Muscle layer of colon (tissue), 2 donors: ENCODE measurements around the gene UBTD2.
"Not testable (repeated sequence)": the region's sequence is repeated elsewhere in the genome, so short reads cannot be mapped to it uniquely, and the experiment has no call there.

Experiments used
- H3K27ac ChIP-seq: one replicate; pipeline ENCODE4 v1.7.0; 2013; ENCODE audit warnings: low read depth, mild to moderate bottlenecking, low read length, moderate library complexity
- H3K27me3 ChIP-seq, 2 donors: one replicate each; pipeline ENCODE4 v1.7.0; 2013; ENCODE audit warnings: low read length in 2 of 2, mild to moderate bottlenecking in 2 of 2; ENCODE audit not compliant: insufficient read depth in 2 of 2, control insufficient read depth in 1 of 2
- H3K36me3 ChIP-seq: one replicate; pipeline ENCODE4 v1.7.0; 2013; ENCODE audit warnings: mild to moderate bottlenecking, low read length; ENCODE audit not compliant: insufficient read depth
- H3K4me1 ChIP-seq: one replicate; pipeline ENCODE4 v1.7.0; 2013; ENCODE audit warnings: mild to moderate bottlenecking, low read length; ENCODE audit not compliant: insufficient read depth
- H3K4me3 ChIP-seq, 2 donors: one replicate each; pipeline ENCODE4 v1.7.0; 2013; ENCODE audit warnings: low read length in 2 of 2, low read depth in 1 of 2, mild to moderate bottlenecking in 1 of 2, moderate library complexity in 1 of 2
- H3K9ac ChIP-seq: one replicate; pipeline ENCODE4 v1.7.0; 2013; ENCODE audit warnings: low read length
- H3K9me3 ChIP-seq: one replicate; pipeline ENCODE4 v1.7.0; 2013; ENCODE audit warnings: mild to moderate bottlenecking, low read length
- donor health status: abdominal sarcoma.
- donor health status: Adenocarcinoma of cecum.

Gene UBTD2

GRCh38 chr5:172311026-172311425 is 27.5 kb upstream of the UBTD2 start:
- Histone ChIP-seq H3K4me1 (no peaks in the 10 kb centered on the region), H3K9me3 (no peaks in the 10 kb centered on the region), H3K9ac (no peak overlapping the region), H3K4me3 (no peak overlapping the region), H3K36me3 (no peaks in the 10 kb centered on the region), H3K27ac (no peak overlapping the region), H3K27me3 (no peaks in the 10 kb centered on the region)

GRCh38 chr5:172305380-172305779 is 21.8 kb upstream of the UBTD2 start:
- no peaks in the 10 kb centered on the region for H3K27me3 ChIP-seq
- no peak overlapping the region for H3K9ac ChIP-seq
- H3K4me3 ChIP-seq, result no peak overlapping the region
- no peaks in the 10 kb centered on the region for H3K36me3 ChIP-seq
- H3K4me1 ChIP-seq, result no peaks in the 10 kb centered on the region
- no peak overlapping the region for H3K27ac ChIP-seq
- no peaks in the 10 kb centered on the region for H3K9me3 ChIP-seq

GRCh38 chr5:172303572-172304335 is 20.2 kb upstream of the UBTD2 start:
- Histone ChIP-seq H3K27me3 (no peaks in the 10 kb centered on the region), H3K4me3 (no peak overlapping the region), H3K4me1 (no peaks in the 10 kb centered on the region), H3K9me3 (no peaks in the 10 kb centered on the region), H3K27ac (no peak overlapping the region), H3K36me3 (no peaks in the 10 kb centered on the region), H3K9ac (no peak overlapping the region)

GRCh38 chr5:172303162-172303561 is 19.6 kb upstream of the UBTD2 start:
- H3K4me1 ChIP-seq, result no peaks in the 10 kb centered on the region
- H3K27me3 ChIP-seq, result no peaks in the 10 kb centered on the region
- no peak overlapping the region for H3K9ac ChIP-seq
- no peak overlapping the region for H3K4me3 ChIP-seq
- no peak overlapping the region for H3K27ac ChIP-seq
- no peaks in the 10 kb centered on the region for H3K9me3 ChIP-seq
- no peaks in the 10 kb centered on the region for H3K36me3 ChIP-seq

- no peaks in the 10 kb centered on the region for H3K36me3 ChIP-seq
Observed at GRCh38 chr5:172302047-172302710, 18.6 kb upstream of the UBTD2 start.

GRCh38 chr5:172299916-172300439 is 16.4 kb upstream of the UBTD2 start:
- Histone ChIP-seq H3K4me1 (no peaks in the 10 kb centered on the region), H3K9ac (no peak overlapping the region), H3K36me3 (no peaks in the 10 kb centered on the region), H3K27ac (no peak overlapping the region), H3K9me3 (no peaks in the 10 kb centered on the region), H3K27me3 (no peaks in the 10 kb centered on the region), H3K4me3 (no peak overlapping the region)

More at GRCh38 chr5:172302047-172302710, 18.6 kb upstream of the UBTD2 start:
- H3K27me3 ChIP-seq, result no peaks in the 10 kb centered on the region
- no peaks in the 10 kb centered on the region for H3K4me1 ChIP-seq
- no peak overlapping the region for H3K9ac ChIP-seq
- H3K9me3 ChIP-seq, result no peaks in the 10 kb centered on the region
- no peak overlapping the region for H3K27ac ChIP-seq
- no peak overlapping the region for H3K4me3 ChIP-seq

GRCh38 chr5:172294831-172295230 is 11.3 kb upstream of the UBTD2 start:
- H3K9me3 ChIP-seq, result no peaks in the 10 kb centered on the region
- no peaks in the 10 kb centered on the region for H3K27me3 ChIP-seq
- H3K9ac ChIP-seq, result no peak overlapping the region

GRCh38 chr5:172293745-172294342 is 10.3 kb upstream of the UBTD2 start:
- Histone ChIP-seq H3K27me3 (no peaks in the 10 kb centered on the region), H3K9ac (no peak overlapping the region), H3K4me1 (no peaks in the 10 kb centered on the region), H3K9me3 (no peaks in the 10 kb centered on the region), H3K27ac (no peak overlapping the region), H3K4me3 (no peak overlapping the region), H3K36me3 (no peaks in the 10 kb centered on the region)

More at GRCh38 chr5:172294831-172295230, 11.3 kb upstream of the UBTD2 start:
- Histone ChIP-seq H3K36me3 (no peaks in the 10 kb centered on the region), H3K4me1 (no peaks in the 10 kb centered on the region), H3K4me3 (no peak overlapping the region), H3K27ac (no peak overlapping the region)

GRCh38 chr5:172293054-172293744 is 9.6 kb upstream of the UBTD2 start:
- Histone ChIP-seq H3K4me1 (no peaks in the 10 kb centered on the region), H3K4me3 (no peak overlapping the region), H3K36me3 (no peaks in the 10 kb centered on the region), H3K27ac (no peak overlapping the region), H3K9ac (no peak overlapping the region), H3K9me3 (no peaks in the 10 kb centered on the region), H3K27me3 (no peaks in the 10 kb centered on the region)

GRCh38 chr5:172291837-172292236 is 8.3 kb upstream of the UBTD2 start:
- not testable (repeated sequence) for H3K27ac ChIP-seq, H3K9ac ChIP-seq, H3K9me3 ChIP-seq, H3K4me1 ChIP-seq, H3K4me3 ChIP-seq, H3K27me3 ChIP-seq, H3K36me3 ChIP-seq

GRCh38 chr5:172288465-172288864 is 4.9 kb upstream of the UBTD2 start:
- Histone ChIP-seq H3K9ac (no peak overlapping the region), H3K36me3 (no peaks in the 10 kb centered on the region), H3K4me3 (no peak overlapping the region), H3K27me3 (no peaks in the 10 kb centered on the region), H3K27ac (no peak overlapping the region), H3K9me3 (no peaks in the 10 kb centered on the region), H3K4me1 (peaks cover 5% of the 10 kb centered on the region)
